Adrenal gland (tissue), 5 donors: ENCODE data around the gene MAP3K20.

Source experiments
- POLR2A ChIP-seq, 2 donors: fragments of 450-650 bp; IDR thresholded peaks; one replicate each; pipeline ENCODE4 v1.6.1; 2017; ENCODE audit warnings: antibody characterized with exemption in 2 of 2, mild to moderate bottlenecking in 2 of 2, moderate library complexity in 1 of 2
- TF ChIP-seq, protein P1 (sequence below), 6 experiments: fragments of 450-650 bp in 4 of 6; fragments of 200-600 bp in 2 of 6; sonication (generic) in 1 of 6; IDR thresholded peaks; 1 replicate in 5 of 6; 2 replicates in 1 of 6; pipeline versions ENCODE4 v1.5.1 to v1.8.0; 2016 to 2021; ENCODE audit warnings: antibody characterized with exemption in 6 of 6, mild to moderate bottlenecking in 2 of 6, moderate library complexity in 1 of 6
- donor health status: DM: no; HTN: no; CAD: no.

DNA sequence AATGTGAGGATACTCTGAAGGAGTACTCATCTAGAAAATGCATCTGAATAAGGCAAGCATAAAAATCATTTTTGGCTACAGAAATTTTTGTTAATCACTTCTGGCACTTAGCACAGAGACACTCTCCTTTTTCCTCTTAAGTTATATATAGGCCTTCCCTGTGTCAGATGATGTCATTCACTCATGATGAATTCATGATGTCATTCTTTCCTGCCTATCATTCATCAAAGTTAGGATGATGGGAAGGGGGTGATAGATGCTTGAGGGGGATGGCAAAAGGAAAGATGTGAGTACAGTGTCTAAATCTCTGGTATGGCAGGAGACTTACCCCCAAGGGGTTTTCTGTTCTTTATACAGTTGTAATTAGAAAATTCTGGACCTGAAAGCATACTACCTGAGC lies 42.0 kb downstream of the MAP3K20 start:
- TF ChIP-seq, protein P1, sequence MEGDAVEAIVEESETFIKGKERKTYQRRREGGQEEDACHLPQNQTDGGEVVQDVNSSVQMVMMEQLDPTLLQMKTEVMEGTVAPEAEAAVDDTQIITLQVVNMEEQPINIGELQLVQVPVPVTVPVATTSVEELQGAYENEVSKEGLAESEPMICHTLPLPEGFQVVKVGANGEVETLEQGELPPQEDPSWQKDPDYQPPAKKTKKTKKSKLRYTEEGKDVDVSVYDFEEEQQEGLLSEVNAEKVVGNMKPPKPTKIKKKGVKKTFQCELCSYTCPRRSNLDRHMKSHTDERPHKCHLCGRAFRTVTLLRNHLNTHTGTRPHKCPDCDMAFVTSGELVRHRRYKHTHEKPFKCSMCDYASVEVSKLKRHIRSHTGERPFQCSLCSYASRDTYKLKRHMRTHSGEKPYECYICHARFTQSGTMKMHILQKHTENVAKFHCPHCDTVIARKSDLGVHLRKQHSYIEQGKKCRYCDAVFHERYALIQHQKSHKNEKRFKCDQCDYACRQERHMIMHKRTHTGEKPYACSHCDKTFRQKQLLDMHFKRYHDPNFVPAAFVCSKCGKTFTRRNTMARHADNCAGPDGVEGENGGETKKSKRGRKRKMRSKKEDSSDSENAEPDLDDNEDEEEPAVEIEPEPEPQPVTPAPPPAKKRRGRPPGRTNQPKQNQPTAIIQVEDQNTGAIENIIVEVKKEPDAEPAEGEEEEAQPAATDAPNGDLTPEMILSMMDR (IDR thresholded peaks at IDR 0.05): no peak
- no peak for TF ChIP-seq POLR2A (IDR thresholded peaks at IDR 0.05)
